Measurements from ENCODE around the gene RGS3.
A peak's percentile ranks its signal among the peaks of the same experiment; 100 is the strongest.

Gene RGS3

DNA sequence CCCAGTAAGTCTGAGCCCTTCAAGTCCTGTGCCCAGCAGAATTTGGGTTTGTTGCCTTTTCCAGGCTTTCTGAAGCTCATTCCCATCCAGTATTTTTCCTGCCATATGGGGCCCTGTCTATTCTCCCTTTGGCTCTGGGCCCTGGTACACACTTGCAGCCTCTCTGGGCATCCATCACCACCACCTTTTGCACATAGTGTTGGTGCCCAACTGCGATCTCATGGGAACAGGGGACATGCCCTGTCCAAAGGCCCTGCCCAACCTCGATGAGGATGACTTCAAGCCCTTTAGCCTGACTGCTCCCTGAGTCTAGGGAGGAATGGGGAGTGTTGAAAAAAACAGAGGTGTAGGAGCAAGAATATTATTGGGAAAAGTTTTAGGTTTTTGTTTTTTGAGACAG lies 11.5 kb downstream of the RGS3 start:
- WGBS, 2 donors (ENCODE audit: extremely low coverage in 2 of 2, insufficient read length in 2 of 2, insufficient replicate concordance in 1 of 2), result no CpG with 5 or more reads among the region's 2 CpGs

DNA sequence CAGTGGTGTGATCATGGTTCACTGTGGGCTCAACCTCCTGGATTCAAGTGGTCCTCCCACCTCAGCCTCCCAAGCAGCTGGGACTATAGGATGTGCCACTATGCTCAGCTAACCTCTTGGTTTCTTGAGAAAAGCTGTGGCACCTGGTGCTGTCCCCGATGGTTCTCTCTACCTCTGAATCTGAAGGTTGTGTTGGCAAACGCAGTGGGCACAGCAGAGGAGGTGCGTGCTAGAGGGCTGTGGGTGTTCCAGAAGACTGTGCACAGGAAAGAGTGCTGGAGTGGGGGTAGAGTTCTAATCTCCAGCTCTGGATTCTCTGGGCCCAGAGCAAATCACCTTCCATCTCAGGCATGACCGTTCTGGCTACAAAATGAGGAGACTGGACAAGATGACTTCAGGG lies 12.5 kb downstream of the RGS3 start:
- H3K14ac ChIP-seq (ENCODE audit: low read length), result no peak overlapping the region
- H4K91ac ChIP-seq (ENCODE audit: low read depth, low read length, poor library complexity), result no peak overlapping the region
- no peak overlapping the region for H3K4me2 ChIP-seq (ENCODE audit: insufficient read depth, low read length, poor library complexity, severe bottlenecking)
- H3K4me3 ChIP-seq (ENCODE audit: low read length in 2 of 2), result no peak overlapping the region
- no peak overlapping the region for H4K8ac ChIP-seq (ENCODE audit: low read depth, low read length)
- no peak overlapping the region for H3K4ac ChIP-seq (ENCODE audit: low read length)
- H3K27me3 ChIP-seq (ENCODE audit: control insufficient read depth in 3 of 3, insufficient read depth in 3 of 3, low read depth in 1 of 3, low read length in 3 of 3), result no peaks in the 10 kb centered on the region
- no peak overlapping the region for H2AFZ ChIP-seq (ENCODE audit: low read length)
- no peaks in the 10 kb centered on the region for H3K36me3 ChIP-seq (replicated peaks in 1 of 2; ENCODE audit: control insufficient read depth in 2 of 2, insufficient read depth in 2 of 2, low read length in 2 of 2)
- H2BK5ac ChIP-seq (ENCODE audit: low read length), result peak overlapping the region; percentile 15
- H3K18ac ChIP-seq (ENCODE audit: low read length), result peak overlapping the region; percentile 74
- H2BK12ac ChIP-seq (ENCODE audit: low read length), result no peak overlapping the region
- no peak overlapping the region for H3K23ac ChIP-seq (ENCODE audit: low read depth, low read length, poor library complexity)
- H3K79me1 ChIP-seq (ENCODE audit: low read depth, low read length), result no peaks in the 10 kb centered on the region
- peak overlapping the region; percentile 59 for H2AK5ac ChIP-seq (ENCODE audit: low read depth, low read length)
- no CpG with 5 or more reads among the region's 4 CpGs for WGBS, 2 donors (ENCODE audit: extremely low coverage in 2 of 2, insufficient read length in 2 of 2, insufficient replicate concordance in 1 of 2)
- H3K4me1 ChIP-seq (ENCODE audit: control insufficient read depth in 2 of 2, insufficient read depth in 1 of 2, low read depth in 1 of 2, low read length in 2 of 2), result peaks cover 6 to 15% of the 10 kb centered on the region in 2 donors
- no peak overlapping the region for H3K27ac ChIP-seq (replicated peaks; ENCODE audit: low read length)
- no peak overlapping the region for H3K9ac ChIP-seq (ENCODE audit: low read depth, low read length, poor library complexity)
- H2BK120ac ChIP-seq (ENCODE audit: low read depth, low read length), result no peak overlapping the region
- DNase-seq (ENCODE audit: low spot score), result no peak
- H2BK15ac ChIP-seq (ENCODE audit: low read length), result peak overlapping the region; percentile 69
- H3K9me3 ChIP-seq (replicated peaks in 1 of 2; ENCODE audit: control insufficient read depth in 2 of 2, insufficient read depth in 1 of 2, low read depth in 1 of 2, low read length in 2 of 2), result peaks cover 1 to 3% of the 10 kb centered on the region in 2 donors

More for the DNA sequence above, 11.5 kb downstream of the RGS3 start:
- H3K4me3 ChIP-seq (ENCODE audit: low read length in 2 of 2), result no peak overlapping the region
- no peak for DNase-seq (ENCODE audit: low spot score)
- no peak overlapping the region for H3K14ac ChIP-seq (ENCODE audit: low read length)
- no peak overlapping the region for H3K4ac ChIP-seq (ENCODE audit: low read length)
- H2AK5ac ChIP-seq (ENCODE audit: low read depth, low read length), result no peak overlapping the region
- H4K8ac ChIP-seq (ENCODE audit: low read depth, low read length), result no peak overlapping the region
- peaks cover 6 to 15% of the 10 kb centered on the region in 2 donors for H3K4me1 ChIP-seq (ENCODE audit: control insufficient read depth in 2 of 2, insufficient read depth in 1 of 2, low read depth in 1 of 2, low read length in 2 of 2)
- no peaks in the 10 kb centered on the region for H3K36me3 ChIP-seq (replicated peaks in 1 of 2; ENCODE audit: control insufficient read depth in 2 of 2, insufficient read depth in 2 of 2, low read length in 2 of 2)
- no peak overlapping the region for H3K27ac ChIP-seq (replicated peaks; ENCODE audit: low read length)
- H3K27me3 ChIP-seq (ENCODE audit: control insufficient read depth in 3 of 3, insufficient read depth in 3 of 3, low read depth in 1 of 3, low read length in 3 of 3), result no peaks in the 10 kb centered on the region
- H3K4me2 ChIP-seq (ENCODE audit: insufficient read depth, low read length, poor library complexity, severe bottlenecking), result no peak overlapping the region
- no peak overlapping the region for H2BK15ac ChIP-seq (ENCODE audit: low read length)
- H3K79me1 ChIP-seq (ENCODE audit: low read depth, low read length), result no peaks in the 10 kb centered on the region
- no peak overlapping the region for H3K23ac ChIP-seq (ENCODE audit: low read depth, low read length, poor library complexity)
- no peak overlapping the region for H2AFZ ChIP-seq (ENCODE audit: low read length)
- peaks cover 1 to 3% of the 10 kb centered on the region in 2 donors for H3K9me3 ChIP-seq (replicated peaks in 1 of 2; ENCODE audit: control insufficient read depth in 2 of 2, insufficient read depth in 1 of 2, low read depth in 1 of 2, low read length in 2 of 2)
- no peak overlapping the region for H2BK5ac ChIP-seq (ENCODE audit: low read length)
- no peak overlapping the region for H3K18ac ChIP-seq (ENCODE audit: low read length)
- H2BK120ac ChIP-seq (ENCODE audit: low read depth, low read length), result no peak overlapping the region
- H4K91ac ChIP-seq (ENCODE audit: low read depth, low read length, poor library complexity), result no peak overlapping the region
- no peak overlapping the region for H3K9ac ChIP-seq (ENCODE audit: low read depth, low read length, poor library complexity)
- no peak overlapping the region for H2BK12ac ChIP-seq (ENCODE audit: low read length)

GRCh38 chr9:113476511-113476916 lies 13.0 kb downstream of the RGS3 start:
- no peaks in the 10 kb centered on the region for H3K27me3 ChIP-seq (ENCODE audit: control insufficient read depth in 3 of 3, insufficient read depth in 3 of 3, low read depth in 1 of 3, low read length in 3 of 3)
- no peak overlapping the region for H4K91ac ChIP-seq (ENCODE audit: low read depth, low read length, poor library complexity)
- WGBS, 2 donors (ENCODE audit: extremely low coverage in 2 of 2, insufficient read length in 2 of 2, insufficient replicate concordance in 1 of 2), result no CpG with 5 or more reads among the region's 4 CpGs
- H3K4me1 ChIP-seq (ENCODE audit: control insufficient read depth in 2 of 2, insufficient read depth in 1 of 2, low read depth in 1 of 2, low read length in 2 of 2), result peaks cover 6 to 13% of the 10 kb centered on the region in 2 donors
- no peak overlapping the region for H3K9ac ChIP-seq (ENCODE audit: low read depth, low read length, poor library complexity)
- H3K4me3 ChIP-seq (ENCODE audit: low read length in 2 of 2), result no peak overlapping the region
- no peaks in the 10 kb centered on the region for H3K79me1 ChIP-seq (ENCODE audit: low read depth, low read length)
- no peak overlapping the region for H3K27ac ChIP-seq (replicated peaks; ENCODE audit: low read length)
- peak overlapping the region; percentile 40 for H3K18ac ChIP-seq (ENCODE audit: low read length)
- DNase-seq (ENCODE audit: low spot score), result no peak
- no peak overlapping the region for H4K8ac ChIP-seq (ENCODE audit: low read depth, low read length)
- H2BK15ac ChIP-seq (ENCODE audit: low read length), result peak overlapping the region; percentile 69
- no peak overlapping the region for H3K4me2 ChIP-seq (ENCODE audit: insufficient read depth, low read length, poor library complexity, severe bottlenecking)
- H2AK5ac ChIP-seq (ENCODE audit: low read depth, low read length), result peak overlapping the region; percentile 59
- H3K36me3 ChIP-seq (replicated peaks in 1 of 2; ENCODE audit: control insufficient read depth in 2 of 2, insufficient read depth in 2 of 2, low read length in 2 of 2), result no peaks in the 10 kb centered on the region
- H3K9me3 ChIP-seq (replicated peaks in 1 of 2; ENCODE audit: control insufficient read depth in 2 of 2, insufficient read depth in 1 of 2, low read depth in 1 of 2, low read length in 2 of 2), result peaks cover 1 to 3% of the 10 kb centered on the region in 2 donors
- H3K23ac ChIP-seq (ENCODE audit: low read depth, low read length, poor library complexity), result no peak overlapping the region
- no peak overlapping the region for H2BK120ac ChIP-seq (ENCODE audit: low read depth, low read length)
- no peak overlapping the region for H3K14ac ChIP-seq (ENCODE audit: low read length)
- peak overlapping the region; percentile 15 for H2BK5ac ChIP-seq (ENCODE audit: low read length)
- no peak overlapping the region for H2AFZ ChIP-seq (ENCODE audit: low read length)
- no peak overlapping the region for H2BK12ac ChIP-seq (ENCODE audit: low read length)
- no peak overlapping the region for H3K4ac ChIP-seq (ENCODE audit: low read length)

GRCh38 chr9:113477058-113477457 lies 13.5 kb downstream of the RGS3 start:
- H3K4me2 ChIP-seq (ENCODE audit: insufficient read depth, low read length, poor library complexity, severe bottlenecking), result no peak overlapping the region
- H3K27me3 ChIP-seq (ENCODE audit: control insufficient read depth in 3 of 3, insufficient read depth in 3 of 3, low read depth in 1 of 3, low read length in 3 of 3), result no peaks in the 10 kb centered on the region
- no peak overlapping the region for H3K4ac ChIP-seq (ENCODE audit: low read length)
- no peak for DNase-seq (ENCODE audit: low spot score)
- no peak overlapping the region for H2BK120ac ChIP-seq (ENCODE audit: low read depth, low read length)
- no peak overlapping the region for H3K18ac ChIP-seq (ENCODE audit: low read length)
- no peaks in the 10 kb centered on the region for H3K79me1 ChIP-seq (ENCODE audit: low read depth, low read length)
- H3K14ac ChIP-seq (ENCODE audit: low read length), result no peak overlapping the region
- H2AFZ ChIP-seq (ENCODE audit: low read length), result no peak overlapping the region
- no peak overlapping the region for H2BK15ac ChIP-seq (ENCODE audit: low read length)
- no peak overlapping the region for H4K91ac ChIP-seq (ENCODE audit: low read depth, low read length, poor library complexity)
- H2BK5ac ChIP-seq (ENCODE audit: low read length), result no peak overlapping the region
- H3K36me3 ChIP-seq (replicated peaks in 1 of 2; ENCODE audit: control insufficient read depth in 2 of 2, insufficient read depth in 2 of 2, low read length in 2 of 2), result no peaks in the 10 kb centered on the region
- no CpG with 5 or more reads among the region's 4 CpGs for WGBS, 2 donors (ENCODE audit: extremely low coverage in 2 of 2, insufficient read length in 2 of 2, insufficient replicate concordance in 1 of 2)
- no peak overlapping the region for H3K4me3 ChIP-seq (ENCODE audit: low read length in 2 of 2)
- no peak overlapping the region for H3K27ac ChIP-seq (replicated peaks; ENCODE audit: low read length)
- H2BK12ac ChIP-seq (ENCODE audit: low read length), result no peak overlapping the region
- H3K9me3 ChIP-seq (replicated peaks in 1 of 2; ENCODE audit: control insufficient read depth in 2 of 2, insufficient read depth in 1 of 2, low read depth in 1 of 2, low read length in 2 of 2), result peaks cover 0 to 1% of the 10 kb centered on the region in 2 donors
- no peak overlapping the region for H2AK5ac ChIP-seq (ENCODE audit: low read depth, low read length)
- H3K4me1 ChIP-seq (ENCODE audit: control insufficient read depth in 2 of 2, insufficient read depth in 1 of 2, low read depth in 1 of 2, low read length in 2 of 2), result peaks cover 4 to 12% of the 10 kb centered on the region in 2 donors
- no peak overlapping the region for H4K8ac ChIP-seq (ENCODE audit: low read depth, low read length)
- H3K23ac ChIP-seq (ENCODE audit: low read depth, low read length, poor library complexity), result no peak overlapping the region
- H3K9ac ChIP-seq (ENCODE audit: low read depth, low read length, poor library complexity), result no peak overlapping the region
